ENCODE measurements around the gene GALNTL6. TPM values are rescaled to one million over a fixed set of nuclear protein-coding genes. Genes with fewer than 3 reads are reported as not detected.
A peak's percentile ranks its signal among the peaks of the same experiment; 100 is the strongest.

The GALNTL6 gene
- total and polyA plus RNA-seq, 4 donors, result 6.1 to 25.4 (median 22.5) TPM

GRCh38 chr4:172986114-172986513 is 1172.9 kb downstream of the GALNTL6 start:
- no peak overlapping the region for H3K27ac ChIP-seq (ENCODE audit: low read depth, low read length)
- H3K36me3 ChIP-seq (ENCODE audit: control insufficient read depth, insufficient read depth, low read length), result no peaks in the 10 kb centered on the region
- no peaks in the 10 kb centered on the region for H3K4me1 ChIP-seq (ENCODE audit: control insufficient read depth, insufficient read depth, low read length)
- no peaks in the 10 kb centered on the region for H3K9me3 ChIP-seq (ENCODE audit: control insufficient read depth, insufficient read depth, low read length)
- DNase-seq (ENCODE audit: low read depth in 4 of 6, low spot score in 6 of 6), result no peak
- 67% methylated on average over 1 of the region's 1 CpG for WGBS (ENCODE audit: insufficient coverage)
- H3K4me3 ChIP-seq (ENCODE audit: low read depth, low read length), result no peak overlapping the region
- H3K27me3 ChIP-seq (ENCODE audit: control insufficient read depth, insufficient read depth, low read length), result no peaks in the 10 kb centered on the region

- Histone ChIP-seq H3K9me3 (ENCODE audit: control insufficient read depth, insufficient read depth, low read length) (no peaks in the 10 kb centered on the region), H3K4me3 (ENCODE audit: low read depth, low read length) (no peak overlapping the region), H3K27ac (ENCODE audit: low read depth, low read length) (no peak overlapping the region), H3K4me1 (ENCODE audit: control insufficient read depth, insufficient read depth, low read length) (no peaks in the 10 kb centered on the region), H3K36me3 (ENCODE audit: control insufficient read depth, insufficient read depth, low read length) (no peaks in the 10 kb centered on the region), H3K27me3 (ENCODE audit: control insufficient read depth, insufficient read depth, low read length) (no peaks in the 10 kb centered on the region)
- no peak for DNase-seq (ENCODE audit: low read depth in 4 of 6, low spot score in 6 of 6)
- no CpG with 5 or more reads among the region's 3 CpGs for whole genome bisulfite sequencing (ENCODE audit: insufficient coverage)
Measured at GRCh38 chr4:172989984-172990820, 1177.0 kb downstream of the GALNTL6 start.

- Histone ChIP-seq H3K4me1 (ENCODE audit: control insufficient read depth, insufficient read depth, low read length) (no peaks in the 10 kb centered on the region), H3K9me3 (ENCODE audit: control insufficient read depth, insufficient read depth, low read length) (no peaks in the 10 kb centered on the region), H3K36me3 (ENCODE audit: control insufficient read depth, insufficient read depth, low read length) (no peaks in the 10 kb centered on the region), H3K4me3 (ENCODE audit: low read depth, low read length) (no peak overlapping the region), H3K27ac (ENCODE audit: low read depth, low read length) (no peak overlapping the region), H3K27me3 (ENCODE audit: control insufficient read depth, insufficient read depth, low read length) (no peaks in the 10 kb centered on the region)
- DNase-seq (ENCODE audit: low read depth in 4 of 6, low spot score in 6 of 6), result no peak
- 85% methylated on average over 3 of the region's 5 CpGs for WGBS (ENCODE audit: insufficient coverage)
Measured at GRCh38 chr4:172992648-172993378, 1179.6 kb downstream of the GALNTL6 start.

GRCh38 chr4:172995161-172995560 is 1182.0 kb downstream of the GALNTL6 start:
- DNase-seq (ENCODE audit: low read depth in 4 of 6, low spot score in 6 of 6), result no peak
- Histone ChIP-seq H3K4me1 (ENCODE audit: control insufficient read depth, insufficient read depth, low read length) (no peaks in the 10 kb centered on the region), H3K4me3 (ENCODE audit: low read depth, low read length) (no peak overlapping the region), H3K27ac (ENCODE audit: low read depth, low read length) (no peak overlapping the region), H3K27me3 (ENCODE audit: control insufficient read depth, insufficient read depth, low read length) (no peaks in the 10 kb centered on the region), H3K36me3 (ENCODE audit: control insufficient read depth, insufficient read depth, low read length) (no peaks in the 10 kb centered on the region), H3K9me3 (ENCODE audit: control insufficient read depth, insufficient read depth, low read length) (no peaks in the 10 kb centered on the region)
- 66% methylated on average over 3 of the region's 4 CpGs for WGBS (ENCODE audit: insufficient coverage)

- Histone ChIP-seq H3K36me3 (ENCODE audit: control insufficient read depth, insufficient read depth, low read length) (no peaks in the 10 kb centered on the region), H3K27me3 (ENCODE audit: control insufficient read depth, insufficient read depth, low read length) (no peaks in the 10 kb centered on the region), H3K27ac (ENCODE audit: low read depth, low read length) (no peak overlapping the region), H3K4me1 (ENCODE audit: control insufficient read depth, insufficient read depth, low read length) (no peaks in the 10 kb centered on the region), H3K4me3 (ENCODE audit: low read depth, low read length) (no peak overlapping the region), H3K9me3 (ENCODE audit: control insufficient read depth, insufficient read depth, low read length) (peaks cover 1% of the 10 kb centered on the region)
- WGBS (ENCODE audit: insufficient coverage), result 100% methylated on average over 1 of the region's 1 CpG
- no peak for DNase-seq (ENCODE audit: low read depth in 4 of 6, low spot score in 6 of 6)
Measured at GRCh38 chr4:172995704-172996103, 1182.5 kb downstream of the GALNTL6 start.

- Histone ChIP-seq H3K27ac (ENCODE audit: low read depth, low read length) (no peak overlapping the region), H3K36me3 (ENCODE audit: control insufficient read depth, insufficient read depth, low read length) (no peaks in the 10 kb centered on the region), H3K27me3 (ENCODE audit: control insufficient read depth, insufficient read depth, low read length) (no peaks in the 10 kb centered on the region), H3K4me1 (ENCODE audit: control insufficient read depth, insufficient read depth, low read length) (no peaks in the 10 kb centered on the region), H3K9me3 (ENCODE audit: control insufficient read depth, insufficient read depth, low read length) (peaks cover 1% of the 10 kb centered on the region), H3K4me3 (ENCODE audit: low read depth, low read length) (no peak overlapping the region)
- DNase-seq (ENCODE audit: low read depth in 4 of 6, low spot score in 6 of 6), result no peak
- 97% methylated on average over 3 of the region's 4 CpGs for WGBS (ENCODE audit: insufficient coverage)
Measured at GRCh38 chr4:172996571-172997216, 1183.5 kb downstream of the GALNTL6 start.

- Histone ChIP-seq H3K27ac (ENCODE audit: low read depth, low read length) (no peak overlapping the region), H3K4me3 (ENCODE audit: low read depth, low read length) (no peak overlapping the region), H3K4me1 (ENCODE audit: control insufficient read depth, insufficient read depth, low read length) (no peaks in the 10 kb centered on the region), H3K27me3 (ENCODE audit: control insufficient read depth, insufficient read depth, low read length) (no peaks in the 10 kb centered on the region), H3K9me3 (ENCODE audit: control insufficient read depth, insufficient read depth, low read length) (peaks cover 1% of the 10 kb centered on the region), H3K36me3 (ENCODE audit: control insufficient read depth, insufficient read depth, low read length) (no peaks in the 10 kb centered on the region)
- no peak for DNase-seq (ENCODE audit: low read depth in 4 of 6, low spot score in 6 of 6)
- 84% methylated on average over 2 of the region's 6 CpGs for WGBS (ENCODE audit: insufficient coverage)
Measured at GRCh38 chr4:172997217-172997609, 1184.0 kb downstream of the GALNTL6 start.

- H3K36me3 ChIP-seq (ENCODE audit: control insufficient read depth, insufficient read depth, low read length), result no peaks in the 10 kb centered on the region
- DNase-seq (ENCODE audit: low read depth in 4 of 6, low spot score in 6 of 6), result peak in 1 of 6 donors; percentile 60
- no peaks in the 10 kb centered on the region for H3K4me1 ChIP-seq (ENCODE audit: control insufficient read depth, insufficient read depth, low read length)
- H3K9me3 ChIP-seq (ENCODE audit: control insufficient read depth, insufficient read depth, low read length), result peaks cover 1% of the 10 kb centered on the region
- no peak overlapping the region for H3K4me3 ChIP-seq (ENCODE audit: low read depth, low read length)
- no peaks in the 10 kb centered on the region for H3K27me3 ChIP-seq (ENCODE audit: control insufficient read depth, insufficient read depth, low read length)
- H3K27ac ChIP-seq (ENCODE audit: low read depth, low read length), result no peak overlapping the region
Measured at GRCh38 chr4:172997856-172998255, 1184.7 kb downstream of the GALNTL6 start.

GRCh38 chr4:172998527-172999469 is 1185.6 kb downstream of the GALNTL6 start:
- 95% methylated on average over 3 of the region's 7 CpGs for WGBS (ENCODE audit: insufficient coverage)
- DNase-seq (ENCODE audit: low read depth in 4 of 6, low spot score in 6 of 6), result no peak
- Histone ChIP-seq H3K9me3 (ENCODE audit: control insufficient read depth, insufficient read depth, low read length) (peaks cover 1% of the 10 kb centered on the region), H3K4me1 (ENCODE audit: control insufficient read depth, insufficient read depth, low read length) (no peaks in the 10 kb centered on the region), H3K4me3 (ENCODE audit: low read depth, low read length) (no peak overlapping the region), H3K27me3 (ENCODE audit: control insufficient read depth, insufficient read depth, low read length) (no peaks in the 10 kb centered on the region), H3K36me3 (ENCODE audit: control insufficient read depth, insufficient read depth, low read length) (no peaks in the 10 kb centered on the region), H3K27ac (ENCODE audit: low read depth, low read length) (no peak overlapping the region)
